MG63 (cell line): ENCODE results near the gene SLC6A2. TPM values are rescaled to one million over a fixed set of nuclear protein-coding genes. Genes with fewer than 3 reads are reported as not detected.

Source experiments
- total RNA-seq: library from RNA; depleted of rRNA; stranded (reverse); fragments of >200 nt; shearing (Covaris generic); gene quantifications from 2 replicates; pipeline ENCODE4 v1.2.3, GENCODE V29; 2014; ENCODE audit warnings: low replicate concordance; rRNA removed

The SLC6A2 gene
- total RNA-seq, 1 experiment from 2014 or later, result not detected

Other genes with a start within 250 kb of the SLC6A2 start
- 53.0 and 98.5 TPM in 2 replicates for gene MMP2, start 176.8 kb upstream of the SLC6A2 start, total RNA-seq
- gene LPCAT2, start 146.9 kb upstream of the SLC6A2 start, total RNA-seq, result not detected in 2 replicates
- gene CAPNS2, start 89.3 kb upstream of the SLC6A2 start, total RNA-seq, result not detected in 2 replicates
- gene CES1, start 177.1 kb downstream of the SLC6A2 start, total RNA-seq, result 0.56 TPM in 1 of 2 replicates, not detected in the other
- gene CES5A, start 219.4 kb downstream of the SLC6A2 start, total RNA-seq, result not detected in 2 replicates